ENCODE data around the gene DBP.

The DBP gene

DNA sequence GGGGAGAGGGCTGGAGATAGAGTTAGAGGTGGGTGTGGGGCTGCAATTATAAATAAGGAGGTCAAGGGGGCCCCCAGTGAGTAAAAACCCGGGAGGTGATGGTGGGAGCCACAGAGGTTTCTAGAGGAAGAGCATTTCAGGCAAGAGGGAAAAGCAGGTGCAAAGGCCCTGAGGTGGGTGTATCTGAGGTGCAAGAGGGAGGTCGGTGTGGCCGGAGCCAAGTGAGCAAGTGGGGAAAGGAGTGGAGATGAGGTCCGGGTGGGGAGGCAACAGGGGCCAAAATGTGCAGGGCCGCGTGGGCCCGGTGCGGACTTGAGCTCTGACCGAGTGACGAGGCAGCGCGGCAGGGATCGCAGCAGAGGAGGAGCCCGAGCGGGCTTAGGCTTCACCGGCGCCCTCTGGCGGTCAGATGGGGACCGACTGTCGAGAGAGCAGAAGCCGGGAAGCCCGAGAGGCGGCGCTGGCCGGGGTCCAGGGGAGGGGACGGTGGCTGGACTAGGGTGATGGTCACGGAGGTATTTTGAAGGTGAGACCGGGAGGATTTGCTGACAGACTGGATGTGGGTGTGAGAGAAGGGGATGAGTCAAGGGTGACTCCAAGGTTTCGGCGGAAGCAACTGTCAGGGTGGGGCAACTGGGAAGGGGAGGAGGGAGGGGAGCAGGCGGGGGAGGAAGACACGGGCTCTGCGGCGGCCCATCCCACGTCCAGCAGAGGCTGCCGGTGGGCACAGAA is 48.3 kb downstream of the DBP start (continued):
- TF ChIP-seq GLIS1 (tag by site-specific recombination; IDR thresholded peaks at IDR 0.05) (peak; percentile 61), ZNF600 (tag by site-specific recombination; IDR thresholded peaks at IDR 0.05) (peak; percentile 47; the same call in 1 of the 2 replicates), SETDB1 (IDR thresholded peaks at IDR 0.05; ENCODE audit: insufficient read length, low read length) (no peak), KLF7 (tag by site-specific recombination; IDR thresholded peaks at IDR 0.05; ENCODE audit: borderline replicate concordance) (peak; percentile 89; the same call in 1 of the 2 replicates), ZNF768 (tag by site-specific recombination; IDR thresholded peaks at IDR 0.05) (no peak; the same call in 1 of the 2 replicates), GFI1B (tag by site-specific recombination; IDR thresholded peaks at IDR 0.05) (no peak), ZNF23 (tag by site-specific recombination; IDR thresholded peaks at IDR 0.05; ENCODE audit: borderline replicate concordance) (no peak), ZNF423 (tag by site-specific recombination; IDR thresholded peaks at IDR 0.05) (0 out of 2 replicates have a peak, but pooled peaks have one; percentile 35), ZNF514 (tag by site-specific recombination; IDR thresholded peaks at IDR 0.05) (no peak), ZNF610 (tag by site-specific recombination; IDR thresholded peaks at IDR 0.05; ENCODE audit: borderline replicate concordance) (peak; percentile 83), EGR2 (tag by site-specific recombination; IDR thresholded peaks at IDR 0.05; ENCODE audit: low read depth) (peak; percentile 51), SP2 (tag by site-specific recombination; IDR thresholded peaks at IDR 0.05) (peak; percentile 26; the same call in 1 of the 2 replicates), ZNF394 (tag by site-specific recombination; IDR thresholded peaks at IDR 0.05; ENCODE audit: borderline replicate concordance) (peak; percentile 63; the same call in 1 of the 2 replicates), ZFHX2 (tag by site-specific recombination; conservative IDR thresholded peaks at IDR 0.05) (peak; percentile 92), ZBTB7A (tag by site-specific recombination; IDR thresholded peaks at IDR 0.05; ENCODE audit: low read depth) (peak; percentile 22; the same call in 1 of the 2 replicates), ZNF214 (tag by site-specific recombination; IDR thresholded peaks at IDR 0.05; ENCODE audit: borderline replicate concordance) (no peak), ZNF843 (tag by site-specific recombination; IDR thresholded peaks at IDR 0.05) (peak; percentile 55), ZNF521 (tag by site-specific recombination; IDR thresholded peaks at IDR 0.05) (no peak), ZBTB21 (tag by site-specific recombination; IDR thresholded peaks at IDR 0.05) (peak; percentile 48; the same call in 1 of the 2 replicates), ZNF341 (tag by site-specific recombination; IDR thresholded peaks at IDR 0.05; ENCODE audit: low read depth) (no peak), ZNF792 (tag by site-specific recombination; IDR thresholded peaks at IDR 0.05) (peak; percentile 86; the same call in 1 of the 2 replicates)
- TF ChIP-seq, protein P1, sequence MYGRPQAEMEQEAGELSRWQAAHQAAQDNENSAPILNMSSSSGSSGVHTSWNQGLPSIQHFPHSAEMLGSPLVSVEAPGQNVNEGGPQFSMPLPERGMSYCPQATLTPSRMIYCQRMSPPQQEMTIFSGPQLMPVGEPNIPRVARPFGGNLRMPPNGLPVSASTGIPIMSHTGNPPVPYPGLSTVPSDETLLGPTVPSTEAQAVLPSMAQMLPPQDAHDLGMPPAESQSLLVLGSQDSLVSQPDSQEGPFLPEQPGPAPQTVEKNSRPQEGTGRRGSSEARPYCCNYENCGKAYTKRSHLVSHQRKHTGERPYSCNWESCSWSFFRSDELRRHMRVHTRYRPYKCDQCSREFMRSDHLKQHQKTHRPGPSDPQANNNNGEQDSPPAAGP (tag by site-specific recombination; IDR thresholded peaks at IDR 0.05): peak; percentile 93
- TF ChIP-seq, protein P2, sequence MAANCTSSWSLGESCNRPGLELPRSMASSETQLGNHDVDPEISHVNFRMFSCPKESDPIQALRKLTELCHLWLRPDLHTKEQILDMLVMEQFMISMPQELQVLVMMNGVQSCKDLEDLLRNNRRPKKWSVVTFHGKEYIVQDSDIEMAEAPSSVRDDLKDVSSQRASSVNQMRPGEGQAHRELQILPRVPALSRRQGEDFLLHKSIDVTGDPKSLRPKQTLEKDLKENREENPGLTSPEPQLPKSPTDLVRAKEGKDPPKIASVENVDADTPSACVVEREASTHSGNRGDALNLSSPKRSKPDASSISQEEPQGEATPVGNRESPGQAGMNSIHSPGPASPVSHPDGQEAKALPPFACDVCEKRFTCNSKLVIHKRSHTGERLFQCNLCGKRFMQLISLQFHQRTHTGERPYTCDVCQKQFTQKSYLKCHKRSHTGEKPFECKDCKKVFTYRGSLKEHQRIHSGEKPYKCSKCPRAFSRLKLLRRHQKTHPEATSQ (tag by site-specific recombination; IDR thresholded peaks at IDR 0.05): peak; percentile 86
- TF ChIP-seq, protein P3, sequence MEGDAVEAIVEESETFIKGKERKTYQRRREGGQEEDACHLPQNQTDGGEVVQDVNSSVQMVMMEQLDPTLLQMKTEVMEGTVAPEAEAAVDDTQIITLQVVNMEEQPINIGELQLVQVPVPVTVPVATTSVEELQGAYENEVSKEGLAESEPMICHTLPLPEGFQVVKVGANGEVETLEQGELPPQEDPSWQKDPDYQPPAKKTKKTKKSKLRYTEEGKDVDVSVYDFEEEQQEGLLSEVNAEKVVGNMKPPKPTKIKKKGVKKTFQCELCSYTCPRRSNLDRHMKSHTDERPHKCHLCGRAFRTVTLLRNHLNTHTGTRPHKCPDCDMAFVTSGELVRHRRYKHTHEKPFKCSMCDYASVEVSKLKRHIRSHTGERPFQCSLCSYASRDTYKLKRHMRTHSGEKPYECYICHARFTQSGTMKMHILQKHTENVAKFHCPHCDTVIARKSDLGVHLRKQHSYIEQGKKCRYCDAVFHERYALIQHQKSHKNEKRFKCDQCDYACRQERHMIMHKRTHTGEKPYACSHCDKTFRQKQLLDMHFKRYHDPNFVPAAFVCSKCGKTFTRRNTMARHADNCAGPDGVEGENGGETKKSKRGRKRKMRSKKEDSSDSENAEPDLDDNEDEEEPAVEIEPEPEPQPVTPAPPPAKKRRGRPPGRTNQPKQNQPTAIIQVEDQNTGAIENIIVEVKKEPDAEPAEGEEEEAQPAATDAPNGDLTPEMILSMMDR (tag by site-specific recombination; IDR thresholded peaks at IDR 0.05): peak; percentile 100
- TF ChIP-seq, protein P4, sequence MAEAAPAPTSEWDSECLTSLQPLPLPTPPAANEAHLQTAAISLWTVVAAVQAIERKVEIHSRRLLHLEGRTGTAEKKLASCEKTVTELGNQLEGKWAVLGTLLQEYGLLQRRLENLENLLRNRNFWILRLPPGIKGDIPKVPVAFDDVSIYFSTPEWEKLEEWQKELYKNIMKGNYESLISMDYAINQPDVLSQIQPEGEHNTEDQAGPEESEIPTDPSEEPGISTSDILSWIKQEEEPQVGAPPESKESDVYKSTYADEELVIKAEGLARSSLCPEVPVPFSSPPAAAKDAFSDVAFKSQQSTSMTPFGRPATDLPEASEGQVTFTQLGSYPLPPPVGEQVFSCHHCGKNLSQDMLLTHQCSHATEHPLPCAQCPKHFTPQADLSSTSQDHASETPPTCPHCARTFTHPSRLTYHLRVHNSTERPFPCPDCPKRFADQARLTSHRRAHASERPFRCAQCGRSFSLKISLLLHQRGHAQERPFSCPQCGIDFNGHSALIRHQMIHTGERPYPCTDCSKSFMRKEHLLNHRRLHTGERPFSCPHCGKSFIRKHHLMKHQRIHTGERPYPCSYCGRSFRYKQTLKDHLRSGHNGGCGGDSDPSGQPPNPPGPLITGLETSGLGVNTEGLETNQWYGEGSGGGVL (tag by site-specific recombination; IDR thresholded peaks at IDR 0.05): peak; percentile 44
- TF ChIP-seq, protein P5, sequence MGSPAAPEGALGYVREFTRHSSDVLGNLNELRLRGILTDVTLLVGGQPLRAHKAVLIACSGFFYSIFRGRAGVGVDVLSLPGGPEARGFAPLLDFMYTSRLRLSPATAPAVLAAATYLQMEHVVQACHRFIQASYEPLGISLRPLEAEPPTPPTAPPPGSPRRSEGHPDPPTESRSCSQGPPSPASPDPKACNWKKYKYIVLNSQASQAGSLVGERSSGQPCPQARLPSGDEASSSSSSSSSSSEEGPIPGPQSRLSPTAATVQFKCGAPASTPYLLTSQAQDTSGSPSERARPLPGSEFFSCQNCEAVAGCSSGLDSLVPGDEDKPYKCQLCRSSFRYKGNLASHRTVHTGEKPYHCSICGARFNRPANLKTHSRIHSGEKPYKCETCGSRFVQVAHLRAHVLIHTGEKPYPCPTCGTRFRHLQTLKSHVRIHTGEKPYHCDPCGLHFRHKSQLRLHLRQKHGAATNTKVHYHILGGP (tag by site-specific recombination; IDR thresholded peaks at IDR 0.05): no peak
- TF ChIP-seq, protein P6, sequence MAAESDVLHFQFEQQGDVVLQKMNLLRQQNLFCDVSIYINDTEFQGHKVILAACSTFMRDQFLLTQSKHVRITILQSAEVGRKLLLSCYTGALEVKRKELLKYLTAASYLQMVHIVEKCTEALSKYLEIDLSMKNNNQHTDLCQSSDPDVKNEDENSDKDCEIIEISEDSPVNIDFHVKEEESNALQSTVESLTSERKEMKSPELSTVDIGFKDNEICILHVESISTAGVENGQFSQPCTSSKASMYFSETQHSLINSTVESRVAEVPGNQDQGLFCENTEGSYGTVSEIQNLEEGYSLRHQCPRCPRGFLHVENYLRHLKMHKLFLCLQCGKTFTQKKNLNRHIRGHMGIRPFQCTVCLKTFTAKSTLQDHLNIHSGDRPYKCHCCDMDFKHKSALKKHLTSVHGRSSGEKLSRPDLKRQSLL (tag by site-specific recombination; IDR thresholded peaks at IDR 0.05): peak; percentile 21; the same call in 1 of the 2 replicates
- TF ChIP-seq, protein P7, sequence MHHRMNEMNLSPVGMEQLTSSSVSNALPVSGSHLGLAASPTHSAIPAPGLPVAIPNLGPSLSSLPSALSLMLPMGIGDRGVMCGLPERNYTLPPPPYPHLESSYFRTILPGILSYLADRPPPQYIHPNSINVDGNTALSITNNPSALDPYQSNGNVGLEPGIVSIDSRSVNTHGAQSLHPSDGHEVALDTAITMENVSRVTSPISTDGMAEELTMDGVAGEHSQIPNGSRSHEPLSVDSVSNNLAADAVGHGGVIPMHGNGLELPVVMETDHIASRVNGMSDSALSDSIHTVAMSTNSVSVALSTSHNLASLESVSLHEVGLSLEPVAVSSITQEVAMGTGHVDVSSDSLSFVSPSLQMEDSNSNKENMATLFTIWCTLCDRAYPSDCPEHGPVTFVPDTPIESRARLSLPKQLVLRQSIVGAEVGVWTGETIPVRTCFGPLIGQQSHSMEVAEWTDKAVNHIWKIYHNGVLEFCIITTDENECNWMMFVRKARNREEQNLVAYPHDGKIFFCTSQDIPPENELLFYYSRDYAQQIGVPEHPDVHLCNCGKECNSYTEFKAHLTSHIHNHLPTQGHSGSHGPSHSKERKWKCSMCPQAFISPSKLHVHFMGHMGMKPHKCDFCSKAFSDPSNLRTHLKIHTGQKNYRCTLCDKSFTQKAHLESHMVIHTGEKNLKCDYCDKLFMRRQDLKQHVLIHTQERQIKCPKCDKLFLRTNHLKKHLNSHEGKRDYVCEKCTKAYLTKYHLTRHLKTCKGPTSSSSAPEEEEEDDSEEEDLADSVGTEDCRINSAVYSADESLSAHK (tag by site-specific recombination; IDR thresholded peaks at IDR 0.05): 0 out of 2 replicates have a peak, but pooled peaks have one; percentile 35
